ENCODE results near the gene CNTNAP2. TPM values are rescaled to one million over a fixed set of nuclear protein-coding genes. Genes with fewer than 3 reads are reported as not detected.
"Not testable (repeated sequence)": the region's sequence is repeated elsewhere in the genome, so short reads cannot be mapped to it uniquely, and the experiment has no call there.

The CNTNAP2 gene
- polyA plus RNA-seq, 3 donors, result 15.2 to 28.4 (median 19.5) TPM

DNA sequence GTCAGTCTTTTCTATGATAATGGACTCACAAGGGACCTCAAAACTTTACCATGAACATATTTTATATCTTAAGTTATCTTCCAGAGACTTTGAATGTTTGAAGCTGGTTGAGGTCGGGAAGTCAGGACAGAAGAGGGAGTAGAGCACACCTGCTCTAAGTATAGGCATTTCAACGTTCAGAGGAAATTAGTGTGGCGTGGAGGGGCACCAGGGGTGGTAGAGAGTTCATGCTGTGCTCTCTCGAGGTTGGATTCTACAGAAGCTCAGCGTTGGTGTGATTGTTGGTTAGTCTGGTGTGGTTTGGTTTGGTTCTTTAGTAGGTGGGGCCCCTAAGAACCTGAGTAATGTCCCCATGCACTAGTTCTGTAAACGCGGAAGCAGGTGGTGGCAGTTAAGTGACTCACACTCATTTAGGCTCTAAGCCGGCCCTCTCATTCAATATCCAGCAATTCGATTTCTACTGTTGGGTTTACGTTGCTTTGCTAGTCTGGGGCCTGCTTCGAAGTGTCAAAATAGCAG is 19.8 kb downstream of the CNTNAP2 start:
- no peak for DNase-seq

- no peak for DNase-seq
Observed at GRCh38 chr7:146138926-146139325, 22.3 kb downstream of the CNTNAP2 start.

DNA sequence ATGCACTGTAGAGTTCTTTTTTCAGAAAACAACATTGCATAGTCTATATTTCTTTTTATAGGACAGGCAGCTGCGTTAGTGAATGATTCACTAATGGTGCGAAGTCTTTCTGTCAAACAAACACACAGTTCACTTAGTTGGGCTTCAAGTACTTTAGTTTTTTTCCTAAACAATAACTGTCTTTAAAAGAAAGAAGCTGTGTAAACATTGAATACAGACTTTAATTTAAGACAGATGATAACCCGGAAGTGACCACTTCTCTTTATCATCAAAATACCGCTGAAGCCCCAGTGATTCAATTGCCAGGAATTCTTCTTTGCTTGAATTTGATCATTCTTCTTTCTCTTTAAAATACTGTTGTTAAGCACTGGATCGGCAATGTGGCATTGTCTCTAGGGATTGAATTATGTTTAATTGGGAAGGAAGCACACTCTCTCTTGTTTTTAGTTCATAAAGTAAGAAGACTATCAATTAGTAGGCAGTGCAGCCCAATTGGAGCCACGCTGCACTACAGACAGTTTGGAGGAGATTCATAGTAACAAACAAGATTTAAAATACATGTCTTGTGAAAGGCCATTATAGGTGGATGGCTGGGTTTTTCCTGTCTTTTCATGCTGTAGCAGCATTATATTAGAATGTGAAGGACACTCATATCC is 30.4 kb downstream of the CNTNAP2 start:
- DNase-seq, result peak; percentile 29

GRCh38 chr7:146150153-146150552 is 33.6 kb downstream of the CNTNAP2 start:
- no peak for DNase-seq

GRCh38 chr7:146172112-146172511 is 55.5 kb downstream of the CNTNAP2 start:
- DNase-seq, result no peak

DNA sequence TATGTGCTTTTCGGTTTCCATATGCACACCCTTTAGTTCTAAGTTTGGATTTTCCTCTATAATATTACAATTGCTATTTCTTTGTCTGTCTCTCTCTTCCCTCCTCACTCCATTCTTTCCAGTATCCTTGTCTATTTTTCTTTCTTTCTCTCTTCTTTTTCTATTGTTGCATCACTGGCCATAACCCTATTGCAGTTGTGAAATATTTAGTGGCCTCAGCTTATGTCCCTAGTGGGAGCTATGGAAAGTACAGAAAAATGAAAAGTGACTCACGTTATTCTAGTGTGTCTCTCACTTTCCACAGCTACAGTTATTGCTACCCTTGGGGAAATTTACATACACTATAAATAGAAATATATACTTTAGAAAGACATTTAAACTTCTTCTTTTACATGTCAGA is 59.1 kb downstream of the CNTNAP2 start:
- no peak for DNase-seq

GRCh38 chr7:146176860-146177259 is 60.3 kb downstream of the CNTNAP2 start:
- peak; percentile 43 for DNase-seq

GRCh38 chr7:146177301-146177700 is 60.7 kb downstream of the CNTNAP2 start:
- peak; percentile 58 for DNase-seq

GRCh38 chr7:146185844-146186243 is 69.2 kb downstream of the CNTNAP2 start:
- DNase-seq, result no peak

DNA sequence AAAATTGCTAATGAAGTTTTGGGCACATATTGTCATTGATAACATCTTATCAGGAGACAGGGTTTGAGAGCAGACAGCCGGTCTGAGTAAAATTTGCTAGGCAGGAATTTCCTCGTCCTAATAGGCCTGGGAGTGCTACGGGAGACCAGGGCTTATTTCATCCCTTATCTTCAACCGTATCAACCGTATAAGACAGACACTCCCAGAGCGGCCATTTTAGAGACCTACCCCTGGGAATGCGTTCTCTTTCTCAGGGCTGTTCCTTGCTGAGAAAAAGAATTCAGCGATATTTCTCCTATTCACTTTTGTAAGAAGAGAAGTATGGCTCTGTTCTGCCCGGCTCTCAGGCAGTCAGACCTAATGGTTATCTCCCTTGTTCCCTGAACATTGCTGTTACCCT is 74.8 kb downstream of the CNTNAP2 start:
- not testable (repeated sequence) for DNase-seq

GRCh38 chr7:146201945-146202344 is 85.3 kb downstream of the CNTNAP2 start:
- DNase-seq, result no peak

GRCh38 chr7:146206270-146206669 is 89.7 kb downstream of the CNTNAP2 start:
- no peak for DNase-seq

DNA sequence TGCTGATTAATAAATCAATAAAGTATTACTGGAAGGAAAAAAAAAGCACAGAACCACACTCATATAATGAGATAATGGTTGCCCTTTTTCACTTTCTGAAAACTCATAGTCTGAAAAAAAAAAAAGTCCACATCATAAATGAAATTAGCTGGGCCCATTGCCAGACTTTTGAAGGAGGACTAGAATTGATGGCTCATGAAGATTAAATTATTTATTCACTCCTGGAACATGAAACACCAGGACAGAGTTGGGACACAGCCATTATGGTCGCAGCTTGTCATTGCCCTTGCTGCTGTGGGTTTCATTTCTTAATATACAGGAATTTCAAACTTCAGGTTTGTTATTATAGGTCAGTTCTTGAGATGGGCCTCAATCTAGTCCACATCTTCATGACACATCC is 91.9 kb downstream of the CNTNAP2 start:
- DNase-seq, result peak; percentile 16

DNA sequence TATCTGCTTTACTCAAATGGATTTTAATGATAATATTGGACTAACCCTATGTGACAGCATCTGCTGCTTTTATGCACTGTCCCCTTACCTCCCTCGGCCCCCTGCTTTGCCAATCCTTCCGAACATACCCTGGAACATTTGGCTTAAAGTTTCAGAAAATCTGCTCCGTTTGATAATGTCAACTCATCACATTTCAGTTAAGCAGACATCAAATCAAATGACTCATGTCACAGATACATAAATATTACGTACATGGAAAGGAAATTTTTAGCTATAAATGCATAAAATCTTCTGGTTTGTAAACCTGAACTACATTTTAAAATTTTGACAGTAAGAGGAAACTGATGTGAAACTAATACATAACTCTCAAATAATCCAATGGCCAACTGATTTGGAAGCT is 98.2 kb downstream of the CNTNAP2 start:
- DNase-seq, result no peak

GRCh38 chr7:146216396-146217041 is 99.9 kb downstream of the CNTNAP2 start:
- DNase-seq, result no peak

DNA sequence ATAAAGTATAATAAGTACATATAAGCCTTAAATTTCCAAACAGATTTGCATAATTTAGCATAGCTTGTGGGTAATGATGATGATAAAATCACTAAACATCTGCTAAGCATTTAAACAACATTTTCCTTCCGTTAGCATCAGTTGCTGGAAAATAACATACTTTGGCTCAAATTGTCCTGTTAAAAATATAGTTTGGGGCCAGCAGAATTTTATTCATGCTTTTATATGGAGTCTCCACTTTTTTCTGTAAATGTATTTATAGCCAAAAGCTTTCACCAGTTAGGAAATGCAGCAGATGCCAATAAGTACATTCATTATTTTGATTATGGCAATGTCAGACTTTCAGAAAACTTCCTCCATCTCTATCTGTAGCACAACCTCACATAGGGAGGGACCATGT is 107.2 kb downstream of the CNTNAP2 start:
- no peak for DNase-seq

DNA sequence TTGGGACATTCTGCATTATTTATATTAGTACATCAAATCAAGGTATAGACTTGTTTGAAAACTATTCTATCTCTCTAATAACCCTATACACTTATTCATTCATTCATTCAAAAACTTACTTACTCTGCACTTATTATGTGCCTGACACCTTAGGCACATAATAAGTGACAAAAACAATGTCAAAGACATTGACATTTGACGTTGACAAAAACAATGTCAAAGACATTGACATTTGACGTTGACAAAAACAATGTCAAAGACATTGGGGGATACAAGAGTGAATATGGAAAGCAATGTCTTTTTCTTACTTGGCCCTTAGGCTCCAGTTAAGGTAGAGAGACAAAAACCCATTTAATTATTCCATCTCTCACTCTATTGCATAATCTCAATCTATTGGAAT is 116.0 kb downstream of the CNTNAP2 start:
- no peak for DNase-seq

GRCh38 chr7:146235195-146235594 is 118.6 kb downstream of the CNTNAP2 start:
- no peak for DNase-seq

GRCh38 chr7:146242661-146243060 is 126.1 kb downstream of the CNTNAP2 start:
- DNase-seq, result no peak

DNA sequence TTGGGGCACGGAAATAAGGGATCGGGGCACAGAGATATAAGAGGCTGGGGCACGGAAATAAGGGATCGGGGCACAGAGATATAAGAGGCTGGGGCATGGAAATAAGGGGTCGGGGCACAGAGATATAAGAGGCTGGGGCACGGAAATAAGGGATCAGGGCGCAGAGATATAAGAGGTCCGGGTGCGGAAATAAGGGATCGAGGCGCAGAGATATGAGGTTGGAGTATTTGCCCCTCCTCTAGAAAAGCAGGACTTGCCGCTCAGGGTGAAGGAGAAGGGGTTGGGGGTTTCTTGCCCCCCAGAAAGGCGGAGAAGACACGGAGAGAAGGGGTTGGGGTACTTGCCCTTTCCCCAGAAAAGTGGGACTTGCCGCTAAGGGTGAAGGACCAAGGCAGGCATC is 131.4 kb downstream of the CNTNAP2 start:
- DNase-seq, result not testable (repeated sequence)

DNA sequence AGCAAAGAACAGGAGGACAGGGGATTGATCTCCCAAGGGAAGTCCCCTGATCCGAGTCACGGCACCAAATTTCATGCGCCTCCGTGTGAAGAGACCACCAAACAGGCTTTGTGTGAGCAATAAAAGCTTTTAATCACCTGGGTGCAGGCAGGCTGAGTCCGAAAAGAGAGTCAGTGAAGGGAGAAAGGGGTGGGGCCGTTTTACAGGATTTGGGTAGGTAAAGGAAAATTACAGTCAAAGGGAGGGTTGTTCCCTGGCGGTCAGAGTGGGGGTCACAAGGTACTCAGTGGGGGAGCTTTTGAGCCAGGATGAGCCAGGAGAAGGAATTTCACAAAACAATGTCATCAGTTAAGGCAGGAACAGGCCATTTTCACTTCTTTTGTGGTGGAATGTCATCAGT is 132.1 kb downstream of the CNTNAP2 start:
- DNase-seq, result not testable (repeated sequence)

- no peak for DNase-seq
Observed at GRCh38 chr7:146249272-146249671, 132.7 kb downstream of the CNTNAP2 start.

GRCh38 chr7:146255609-146256008 is 139.0 kb downstream of the CNTNAP2 start:
- no peak for DNase-seq

GRCh38 chr7:146262527-146262926 is 145.9 kb downstream of the CNTNAP2 start:
- DNase-seq, result no peak
